ACC112 (cell line): Measurements from ENCODE around the gene GFPT2.

Source experiments
- H2AFZ ChIP-seq: fragments of 200-600 bp; sonication (generic); one replicate; pipeline ENCODE4 v1.6.0; 2017; ENCODE audit warnings: antibody characterized with exemption, low read length; ENCODE audit not compliant: unreplicated experiment
- H3K27ac ChIP-seq: fragments of 200-600 bp; sonication (generic); 2 replicates; pipeline ENCODE4 v1.5.1; 2014; ENCODE audit warnings: low read depth, mild to moderate bottlenecking, antibody characterized with exemption, low read length, moderate library complexity
- H3K27me3 ChIP-seq: fragments of 200-600 bp; sonication (generic); 2 replicates; pipeline ENCODE4 v1.6.1; 2014; ENCODE audit warnings: mild to moderate bottlenecking, antibody characterized with exemption, low read length, moderate library complexity, mixed read lengths; ENCODE audit not compliant: insufficient read depth
- H3K36me3 ChIP-seq: fragments of 200-600 bp; sonication (generic); 2 replicates; pipeline ENCODE4 v1.6.1; 2016; ENCODE audit warnings: mild to moderate bottlenecking, antibody characterized with exemption, low read length, moderate library complexity, mixed read lengths; ENCODE audit not compliant: insufficient read depth
- H3K4me1 ChIP-seq: fragments of 200-600 bp; sonication (generic); one replicate; pipeline ENCODE4 v1.6.1; 2016; ENCODE audit warnings: low read length, mixed read lengths; ENCODE audit not compliant: insufficient read depth, unreplicated experiment, control insufficient read depth
- H3K4me3 ChIP-seq: fragments of 200-600 bp; sonication (generic); 2 replicates; pipeline ENCODE4 v1.5.1; 2014; ENCODE audit warnings: mild to moderate bottlenecking, low read depth, low read length
- H3K79me2 ChIP-seq: fragments of 200-600 bp; sonication (generic); one replicate; pipeline ENCODE4 v1.6.0; 2016; ENCODE audit warnings: low read length; ENCODE audit not compliant: control insufficient read depth, unreplicated experiment, insufficient read depth

Gene GFPT2

DNA sequence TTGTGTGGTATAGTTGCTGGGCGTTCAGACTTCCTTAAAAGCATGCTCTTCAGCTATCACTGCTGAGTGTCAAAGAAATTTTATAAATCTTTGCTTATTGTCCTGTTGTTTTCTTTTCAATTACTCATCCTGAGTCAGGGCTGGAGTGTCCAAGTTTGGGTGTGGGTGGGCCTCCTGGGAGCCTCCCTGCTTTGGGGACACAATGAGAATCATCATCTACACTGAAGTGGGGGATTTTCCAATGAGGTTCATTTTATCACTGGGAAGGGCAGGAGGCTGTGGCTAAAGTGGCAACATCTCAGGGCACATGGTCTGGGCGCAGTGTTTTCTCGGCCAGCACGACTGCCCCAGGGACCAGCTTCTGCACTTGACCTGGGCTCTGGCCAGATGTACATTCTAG is 19.5 kb downstream of the GFPT2 start:
- peak overlapping the region; percentile 96 for H3K27ac ChIP-seq
- H3K4me1 ChIP-seq: peaks cover 67% of the 10 kb centered on the region
- H3K36me3 ChIP-seq: peaks cover 21% of the 10 kb centered on the region; the same call in 1 of the 2 replicates
- H3K27me3 ChIP-seq: no peaks in the 10 kb centered on the region
- H3K79me2 ChIP-seq: peaks cover under 1% of the 10 kb centered on the region
- no peak overlapping the region; the same call in 1 of the 2 replicates for H3K4me3 ChIP-seq
- H2AFZ ChIP-seq: no peak overlapping the region

DNA sequence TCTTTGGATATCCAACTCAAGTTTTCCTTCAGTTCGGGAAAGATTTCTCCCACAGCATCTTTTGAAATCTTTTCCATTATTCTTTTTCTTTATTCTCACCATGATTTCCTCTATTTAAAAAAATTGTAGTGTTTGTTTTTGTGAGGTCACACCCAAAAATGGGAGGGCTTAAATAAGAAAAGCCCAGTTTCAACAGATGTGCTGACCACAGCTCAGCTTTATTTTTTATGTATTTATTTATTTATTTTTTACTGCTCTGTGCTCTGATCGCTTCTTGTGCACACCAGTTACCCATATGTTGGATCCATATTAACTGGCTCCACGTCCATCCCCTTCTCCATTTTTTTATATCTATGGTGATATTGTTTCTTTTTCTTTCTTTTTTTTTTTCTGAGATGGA is 20.3 kb downstream of the GFPT2 start:
- H3K27me3 ChIP-seq: no peaks in the 10 kb centered on the region
- H3K27ac ChIP-seq: peak overlapping the region; percentile 96
- no peak overlapping the region for H3K4me3 ChIP-seq
- H3K79me2 ChIP-seq: no peaks in the 10 kb centered on the region
- peaks cover 63% of the 10 kb centered on the region for H3K4me1 ChIP-seq
- H2AFZ ChIP-seq: no peak overlapping the region
- peaks cover 25% of the 10 kb centered on the region; the same call in 1 of the 2 replicates for H3K36me3 ChIP-seq

DNA sequence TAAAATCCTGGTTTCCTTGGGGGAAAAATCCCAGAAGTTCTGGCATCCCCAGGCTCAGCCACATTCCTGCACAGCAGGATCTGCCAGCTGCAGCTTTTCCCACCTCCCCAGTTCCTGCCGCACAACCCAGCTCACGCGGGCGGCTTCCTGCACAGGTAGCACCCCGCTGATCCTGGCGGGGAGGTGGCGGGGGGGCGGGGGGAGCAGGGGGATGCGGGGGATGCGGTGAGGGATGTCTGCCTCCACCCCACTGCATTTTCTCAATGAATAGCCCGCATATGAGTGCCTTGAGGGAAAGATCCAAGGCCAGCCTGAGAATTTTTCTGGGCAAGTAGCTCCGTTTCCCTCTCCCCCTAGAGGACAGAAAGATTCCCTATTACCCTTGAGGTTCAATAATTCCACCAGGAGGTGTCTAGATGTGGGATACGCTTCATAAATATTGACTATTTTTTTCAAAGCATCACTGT is 21.1 kb downstream of the GFPT2 start:
- Histone ChIP-seq H3K79me2 (no peaks in the 10 kb centered on the region), H2AFZ (no peak overlapping the region), H3K36me3 (peaks cover 25% of the 10 kb centered on the region; the same call in 1 of the 2 replicates), H3K27ac (peak overlapping the region; percentile 96), H3K4me3 (peak overlapping the region; percentile 46; the same call in 1 of the 2 replicates), H3K4me1 (peaks cover 60% of the 10 kb centered on the region), H3K27me3 (no peaks in the 10 kb centered on the region)

DNA sequence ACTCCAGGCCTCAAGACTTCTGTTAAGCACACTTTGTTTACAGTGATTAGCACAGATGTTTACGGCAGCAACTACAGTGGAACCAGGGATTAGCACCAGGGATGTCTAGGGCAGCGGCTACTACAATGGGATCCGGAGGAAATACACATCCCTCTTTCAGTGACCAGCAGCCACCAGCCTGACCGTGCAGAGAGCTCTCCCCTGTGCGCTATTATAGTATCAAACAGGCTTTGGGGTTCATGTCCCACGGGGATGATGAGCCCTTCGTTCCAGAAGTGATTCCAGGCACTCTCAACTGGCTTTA is 21.5 kb downstream of the GFPT2 start:
- Histone ChIP-seq H3K27me3 (no peaks in the 10 kb centered on the region), H3K36me3 (peaks cover 26% of the 10 kb centered on the region), H3K4me1 (peaks cover 60% of the 10 kb centered on the region)

DNA sequence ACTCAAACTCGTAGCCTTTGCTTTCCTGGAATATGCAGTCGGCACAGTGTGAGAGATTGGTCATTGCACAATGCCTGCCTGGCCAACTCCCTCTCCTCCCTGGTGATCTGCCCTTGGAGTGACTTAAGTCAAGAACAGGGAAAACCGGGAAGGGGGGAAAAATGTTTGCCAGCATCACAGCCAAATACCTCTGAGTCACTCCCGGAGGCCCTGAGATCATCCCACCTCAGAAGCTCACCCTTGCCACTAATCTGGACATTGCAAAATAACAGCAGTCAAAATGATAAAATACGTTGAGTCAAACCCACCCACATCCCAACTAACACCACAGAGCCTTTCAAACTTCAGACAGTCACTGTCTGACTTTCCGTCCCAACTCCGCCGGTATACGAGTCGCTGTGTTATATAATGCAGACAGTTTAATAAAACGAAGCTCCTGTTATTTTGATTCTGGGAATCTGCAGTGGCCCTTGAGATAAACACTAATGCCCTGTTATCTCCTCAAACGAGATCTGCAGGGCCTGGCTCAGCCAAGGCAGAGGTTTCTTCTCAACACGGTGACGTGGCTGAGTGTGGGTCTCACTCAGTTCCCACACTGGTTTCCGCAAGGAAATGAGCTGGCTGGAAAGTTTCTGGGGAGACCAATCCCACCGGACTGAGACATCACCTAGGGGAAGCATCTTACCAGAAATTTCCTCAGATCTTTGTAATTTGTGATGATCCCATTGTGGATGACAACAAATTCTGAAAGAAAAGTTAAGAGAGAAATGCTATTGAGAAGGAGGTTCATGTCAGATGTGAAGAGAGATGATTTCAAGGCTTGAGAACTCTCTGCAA is 22.1 kb downstream of the GFPT2 start:
- Histone ChIP-seq H3K4me3 (peak overlapping the region; percentile 46), H3K27ac (peak overlapping the region; percentile 96), H3K79me2 (no peaks in the 10 kb centered on the region), H3K4me1 (peaks cover 60% of the 10 kb centered on the region), H3K27me3 (no peaks in the 10 kb centered on the region), H3K36me3 (peaks cover 26% of the 10 kb centered on the region), H2AFZ (no peak overlapping the region)

More for the DNA sequence above, 21.5 kb downstream of the GFPT2 start:
- peak overlapping the region; percentile 96 for H3K27ac ChIP-seq
- no peaks in the 10 kb centered on the region for H3K79me2 ChIP-seq
- peak overlapping the region; percentile 46 for H3K4me3 ChIP-seq
- H2AFZ ChIP-seq: no peak overlapping the region

DNA sequence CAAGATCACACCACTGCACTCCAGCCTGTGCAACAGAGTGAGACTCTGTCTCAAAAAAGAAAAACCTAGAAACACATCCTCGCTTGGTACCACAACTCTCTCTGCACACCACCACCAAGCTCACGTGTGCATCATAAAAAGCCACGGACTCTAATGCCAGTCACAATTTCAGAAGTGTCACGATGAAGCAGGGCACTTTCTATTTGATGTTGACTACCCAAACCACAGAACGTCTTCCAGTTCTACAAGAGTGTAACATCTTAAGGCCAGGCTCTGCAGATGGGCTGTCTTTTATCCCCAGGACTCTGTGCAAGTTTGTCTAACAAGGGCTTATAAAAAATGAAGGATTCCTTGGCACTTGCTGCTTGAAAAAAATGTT is 22.9 kb downstream of the GFPT2 start:
- H3K79me2 ChIP-seq: no peaks in the 10 kb centered on the region
- H3K36me3 ChIP-seq: peaks cover 21% of the 10 kb centered on the region
- peak overlapping the region; percentile 96 for H3K27ac ChIP-seq
- H3K27me3 ChIP-seq: no peaks in the 10 kb centered on the region
- no peak overlapping the region for H2AFZ ChIP-seq
- peak overlapping the region; percentile 2; the same call in 1 of the 2 replicates for H3K4me3 ChIP-seq
- peaks cover 60% of the 10 kb centered on the region for H3K4me1 ChIP-seq

DNA sequence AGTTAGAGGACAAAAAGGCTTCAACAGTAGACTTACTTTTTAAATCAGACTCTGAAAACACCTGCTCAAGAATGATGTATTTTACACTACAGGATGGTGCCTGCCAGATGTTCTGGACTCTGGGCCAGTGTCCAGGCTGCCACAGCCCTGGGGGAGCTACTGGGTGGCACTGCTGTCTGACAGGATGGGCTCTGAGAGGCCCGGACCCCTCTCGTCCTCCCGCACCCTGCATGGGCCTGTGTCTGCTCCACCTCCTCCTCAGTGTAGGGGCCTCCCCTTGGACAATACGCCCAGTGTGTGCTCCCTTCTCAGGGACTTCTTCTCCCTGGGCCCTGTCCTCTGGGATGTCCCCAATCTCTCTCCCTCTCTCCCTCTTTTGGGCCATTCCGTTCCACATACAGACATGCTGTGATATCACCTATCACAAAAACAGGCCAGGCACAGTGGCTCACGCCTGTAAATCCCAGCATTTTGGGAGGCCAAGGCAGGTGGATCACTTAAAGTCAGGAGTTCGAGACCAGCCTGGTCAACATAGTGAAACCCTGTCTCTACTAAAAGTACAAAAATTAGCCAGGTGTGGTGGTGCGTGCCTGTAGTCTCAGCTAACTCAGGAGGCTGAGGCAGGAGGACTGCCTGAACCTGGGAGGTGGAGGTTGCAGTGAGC is 23.4 kb downstream of the GFPT2 start:
- peaks cover 59% of the 10 kb centered on the region for H3K4me1 ChIP-seq
- peaks cover 18% of the 10 kb centered on the region for H3K36me3 ChIP-seq
- peak overlapping the region; percentile 96 for H3K27ac ChIP-seq
- H2AFZ ChIP-seq: no peak overlapping the region
- no peak overlapping the region for H3K4me3 ChIP-seq
- no peaks in the 10 kb centered on the region for H3K79me2 ChIP-seq
- no peaks in the 10 kb centered on the region for H3K27me3 ChIP-seq

DNA sequence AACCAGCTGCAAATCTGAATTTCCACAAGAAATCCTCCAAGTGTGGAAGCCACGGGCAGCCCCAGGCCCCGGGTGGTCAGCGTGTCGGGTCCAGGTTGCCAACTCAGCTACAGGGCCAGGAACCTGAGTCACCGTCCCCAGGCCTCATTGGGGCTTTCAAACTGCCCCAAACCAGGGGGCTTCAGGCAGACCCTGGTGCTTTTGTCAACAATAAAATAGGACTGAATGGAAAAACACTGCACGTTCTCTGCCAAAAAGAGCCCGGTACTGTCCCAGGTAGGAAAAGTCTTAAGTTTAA is 24.0 kb downstream of the GFPT2 start:
- Histone ChIP-seq H3K79me2 (no peaks in the 10 kb centered on the region), H3K36me3 (peaks cover 12% of the 10 kb centered on the region; the same call in 1 of the 2 replicates), H3K4me3 (no peak overlapping the region), H2AFZ (no peak overlapping the region), H3K27ac (peak overlapping the region; percentile 4; the same call in 1 of the 2 replicates), H3K27me3 (no peaks in the 10 kb centered on the region), H3K4me1 (peaks cover 59% of the 10 kb centered on the region)

DNA sequence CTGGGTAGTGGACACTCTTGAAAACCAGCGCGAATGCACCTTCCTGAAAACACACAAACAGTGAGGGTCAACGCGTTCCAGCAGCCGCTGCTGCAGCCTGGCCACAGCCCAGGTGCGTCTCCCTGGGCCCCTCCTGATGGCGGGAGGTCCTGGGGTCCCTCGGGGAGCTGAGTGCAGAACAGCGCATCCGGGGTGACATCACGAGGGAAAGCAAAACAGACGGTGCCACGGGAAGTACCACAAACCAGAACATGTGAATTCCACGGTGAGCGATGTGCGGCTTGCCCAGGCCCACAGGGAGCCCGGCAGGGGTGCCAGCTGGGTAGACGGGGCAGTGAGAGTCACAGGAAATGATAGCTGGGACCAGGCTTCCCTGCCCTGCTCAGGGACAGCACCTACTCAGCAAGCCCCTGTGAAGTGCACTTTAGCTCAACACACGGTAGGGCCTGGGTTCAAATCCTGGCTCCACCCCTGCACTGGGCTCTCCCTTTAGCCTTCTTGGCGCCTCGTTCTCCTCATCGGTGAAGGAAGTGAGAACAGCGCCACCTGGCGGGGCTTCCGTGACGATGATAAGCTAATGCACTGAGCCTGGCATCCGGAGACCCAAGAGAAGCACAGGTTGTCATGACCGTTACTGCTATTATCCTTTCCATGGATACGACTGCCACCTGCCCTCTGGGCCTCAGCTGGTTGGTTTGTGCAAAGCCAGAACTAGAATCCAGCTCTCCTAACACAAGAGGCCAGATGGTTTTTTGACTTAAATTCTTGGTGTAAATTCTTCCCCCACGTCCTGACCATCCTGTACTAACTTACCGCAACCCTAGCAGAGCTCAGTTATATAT is 24.6 kb downstream of the GFPT2 start:
- Histone ChIP-seq H3K27me3 (no peaks in the 10 kb centered on the region), H3K4me3 (no peak overlapping the region), H2AFZ (no peak overlapping the region), H3K4me1 (peaks cover 61% of the 10 kb centered on the region), H3K27ac (no peak overlapping the region), H3K79me2 (no peaks in the 10 kb centered on the region), H3K36me3 (peaks cover 12% of the 10 kb centered on the region)

DNA sequence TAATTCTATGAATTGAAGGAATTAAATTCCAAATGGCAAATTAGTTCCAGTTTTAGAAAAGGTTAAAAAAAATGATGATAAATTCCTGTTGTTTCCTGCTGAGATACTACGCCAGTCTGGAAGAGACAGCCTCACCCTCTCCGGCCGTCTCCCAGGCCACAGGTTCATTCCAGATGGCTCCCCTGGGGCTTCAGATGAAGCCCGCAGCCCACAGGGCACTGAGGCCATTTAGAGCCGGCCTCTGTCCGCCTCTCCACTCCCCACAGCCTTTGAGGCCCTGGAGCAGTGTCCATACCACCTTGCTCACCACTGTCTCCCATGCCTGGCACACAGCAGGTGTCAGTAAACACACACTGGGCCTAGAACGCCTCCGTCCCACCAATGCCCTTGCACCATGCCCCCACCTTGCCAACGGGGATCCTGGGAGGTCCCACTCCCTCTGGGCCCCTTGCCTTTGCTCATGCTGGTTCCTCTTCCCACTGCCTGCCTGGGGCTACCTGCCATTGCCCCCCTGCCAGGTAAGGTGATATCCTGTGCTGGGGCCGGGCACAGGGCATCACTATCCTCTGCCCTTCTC is 26.1 kb downstream of the GFPT2 start:
- H2AFZ ChIP-seq: no peak overlapping the region
- H3K79me2 ChIP-seq: no peaks in the 10 kb centered on the region
- H3K4me1 ChIP-seq: peaks cover 49% of the 10 kb centered on the region
- H3K27ac ChIP-seq: no peak overlapping the region
- no peak overlapping the region for H3K4me3 ChIP-seq
- H3K36me3 ChIP-seq: peaks cover 18% of the 10 kb centered on the region
- H3K27me3 ChIP-seq: no peaks in the 10 kb centered on the region
